Stomach (tissue), 4 donors: ENCODE data around the gene VANGL1.

Experiments used
- EP300 ChIP-seq: sonication (generic); formaldehyde crosslinking; IDR thresholded peaks from one replicate; pipeline ENCODE4 v1.6.1; 2017; ENCODE audit warnings: antibody characterized with exemption
- POLR2A ChIP-seq, 4 donors: fragments of 450-650 bp; IDR thresholded peaks; one replicate each; pipeline ENCODE4 v1.6.1; 2016; ENCODE audit warnings: antibody characterized with exemption in 4 of 4, control low read depth in 2 of 4, mild to moderate bottlenecking in 1 of 4, moderate library complexity in 1 of 4
- TF ChIP-seq, protein P1 (sequence below), 7 experiments: fragments of 450-650 bp in 4 of 7; fragments of 200-600 bp in 3 of 7; sonication (generic) in 3 of 7; IDR thresholded peaks; one replicate each; pipeline ENCODE4 v1.5.1; 2016 to 2019; ENCODE audit warnings: antibody characterized with exemption in 7 of 7, control low read depth in 2 of 7, mild to moderate bottlenecking in 1 of 7

DNA sequence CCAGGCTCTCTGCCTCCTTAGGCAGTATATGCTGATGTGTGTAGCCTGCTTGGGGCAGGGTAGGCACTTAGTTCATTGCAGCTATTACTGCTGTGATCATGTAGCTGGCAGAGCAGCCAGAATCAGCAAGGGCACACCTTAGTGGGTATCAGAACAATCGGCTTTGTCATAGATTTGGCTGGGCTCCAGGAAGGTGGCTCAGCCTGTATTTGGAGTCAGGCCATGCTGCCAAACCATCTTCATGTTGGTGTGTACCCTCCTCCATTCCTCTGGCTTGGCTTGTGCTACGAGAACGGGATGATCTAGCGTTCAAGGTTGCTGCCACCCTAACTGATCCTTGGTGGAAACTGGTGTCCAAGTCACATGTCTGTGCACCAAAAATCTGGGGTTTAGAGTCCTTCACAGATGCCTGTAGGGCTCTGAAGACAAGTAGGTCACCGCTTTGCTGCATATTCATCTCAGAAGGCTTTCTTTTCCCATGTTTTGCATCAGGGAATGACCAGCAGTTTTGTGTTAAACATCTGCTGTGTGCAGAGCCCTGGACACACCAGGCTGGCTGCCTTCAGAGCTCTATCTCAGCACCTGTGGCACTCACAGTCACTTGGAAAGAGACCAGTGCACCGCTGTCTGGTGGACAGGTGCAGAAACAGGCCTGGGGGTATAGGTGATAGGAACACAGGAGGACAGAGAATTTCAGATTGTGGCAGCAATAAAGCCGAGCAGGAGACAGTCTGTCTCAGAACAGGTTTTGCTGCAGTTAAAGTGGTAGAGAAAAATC is 23.7 kb downstream of the VANGL1 start:
- TF ChIP-seq POLR2A (IDR thresholded peaks at IDR 0.05), result no peak
- TF ChIP-seq, protein P1, sequence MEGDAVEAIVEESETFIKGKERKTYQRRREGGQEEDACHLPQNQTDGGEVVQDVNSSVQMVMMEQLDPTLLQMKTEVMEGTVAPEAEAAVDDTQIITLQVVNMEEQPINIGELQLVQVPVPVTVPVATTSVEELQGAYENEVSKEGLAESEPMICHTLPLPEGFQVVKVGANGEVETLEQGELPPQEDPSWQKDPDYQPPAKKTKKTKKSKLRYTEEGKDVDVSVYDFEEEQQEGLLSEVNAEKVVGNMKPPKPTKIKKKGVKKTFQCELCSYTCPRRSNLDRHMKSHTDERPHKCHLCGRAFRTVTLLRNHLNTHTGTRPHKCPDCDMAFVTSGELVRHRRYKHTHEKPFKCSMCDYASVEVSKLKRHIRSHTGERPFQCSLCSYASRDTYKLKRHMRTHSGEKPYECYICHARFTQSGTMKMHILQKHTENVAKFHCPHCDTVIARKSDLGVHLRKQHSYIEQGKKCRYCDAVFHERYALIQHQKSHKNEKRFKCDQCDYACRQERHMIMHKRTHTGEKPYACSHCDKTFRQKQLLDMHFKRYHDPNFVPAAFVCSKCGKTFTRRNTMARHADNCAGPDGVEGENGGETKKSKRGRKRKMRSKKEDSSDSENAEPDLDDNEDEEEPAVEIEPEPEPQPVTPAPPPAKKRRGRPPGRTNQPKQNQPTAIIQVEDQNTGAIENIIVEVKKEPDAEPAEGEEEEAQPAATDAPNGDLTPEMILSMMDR (IDR thresholded peaks at IDR 0.05), result no peak
- no peak for TF ChIP-seq EP300
